Liver (tissue), 9 donors: ENCODE results near the gene DYNLL2. TPM values are rescaled to one million over a fixed set of nuclear protein-coding genes. Genes with fewer than 3 reads are reported as not detected.

Source experiments
- DNase-seq: peaks from one replicate; pipeline ENCODE4 v3.0.0-alpha.2; 2017; ENCODE audit warnings: low spot score
- H3K27ac ChIP-seq, 2 donors: one replicate each; pipeline ENCODE4 v1.7.0; 2013; ENCODE audit warnings: inconsistent platforms in 2 of 2, low read length in 2 of 2, control low read depth in 1 of 2, low read depth in 1 of 2, mild to moderate bottlenecking in 1 of 2
- H3K27me3 ChIP-seq, 4 donors: one replicate each; pipeline versions ENCODE4 v1.6.1 to v1.7.0; 2013; ENCODE audit warnings: low read length in 3 of 4, inconsistent platforms in 1 of 4, mild to moderate bottlenecking in 1 of 4, moderate library complexity in 1 of 4; ENCODE audit not compliant: control insufficient read depth in 4 of 4, insufficient read depth in 4 of 4
- H3K36me3 ChIP-seq, 4 donors: one replicate each; pipeline versions ENCODE4 v1.6.1 to v1.7.0; 2013; ENCODE audit warnings: low read length in 3 of 4, mild to moderate bottlenecking in 3 of 4, low read depth in 1 of 4, moderate library complexity in 1 of 4; ENCODE audit not compliant: control insufficient read depth in 4 of 4, insufficient read depth in 3 of 4
- H3K4me1 ChIP-seq, 4 donors: one replicate each; pipeline versions ENCODE4 v1.6.1 to v1.7.0; 2013; ENCODE audit warnings: low read length in 3 of 4, mild to moderate bottlenecking in 3 of 4, moderate library complexity in 1 of 4; ENCODE audit not compliant: control insufficient read depth in 4 of 4, insufficient read depth in 4 of 4
- H3K4me3 ChIP-seq, 3 donors: one replicate each; pipeline versions ENCODE4 v1.6.1 to v1.7.0; 2013; ENCODE audit warnings: low read length in 3 of 3, control low read depth in 1 of 3, low read depth in 1 of 3, mild to moderate bottlenecking in 1 of 3
- H3K9ac ChIP-seq, 2 donors: one replicate each; pipeline ENCODE4 v1.7.0; 2013; ENCODE audit warnings: low read length in 2 of 2, mild to moderate bottlenecking in 2 of 2, moderate library complexity in 2 of 2, control low read depth in 1 of 2, low read depth in 1 of 2
- H3K9me3 ChIP-seq, 4 donors: one replicate each; pipeline versions ENCODE4 v1.6.1 to v1.7.0; 2013; ENCODE audit warnings: low read length in 3 of 4; ENCODE audit not compliant: control insufficient read depth in 4 of 4
- EGR1 ChIP-seq, 2 donors: IDR thresholded peaks; 2 replicates each; pipeline ENCODE4 v1.6.1; 2016 to 2018; ENCODE audit warnings: antibody characterized with exemption in 2 of 2, low read depth in 2 of 2
- FOXA1 ChIP-seq: IDR thresholded peaks from 2 replicates; pipeline ENCODE4 v1.6.1; 2016; ENCODE audit warnings: antibody characterized with exemption
- FOXA2 ChIP-seq: IDR thresholded peaks from 2 replicates; pipeline ENCODE4 v1.6.1; 2016; ENCODE audit warnings: antibody characterized with exemption
- HNF4A ChIP-seq, 2 donors: conservative IDR thresholded peaks; 2 replicates each; pipeline ENCODE4 v1.6.1; 2016; ENCODE audit warnings: antibody characterized with exemption in 2 of 2, mild to moderate bottlenecking in 2 of 2
- HNF4G ChIP-seq: IDR thresholded peaks from 2 replicates; pipeline ENCODE4 v1.6.1; 2016; ENCODE audit warnings: antibody characterized with exemption
- JUND ChIP-seq, 2 donors: IDR thresholded peaks; 2 replicates each; pipeline ENCODE4 v1.6.1; 2016; ENCODE audit warnings: antibody characterized with exemption in 2 of 2
- NR2F2 ChIP-seq: IDR thresholded peaks from 2 replicates; pipeline ENCODE4 v1.6.1; 2016; ENCODE audit warnings: antibody characterized with exemption
- RAD21 ChIP-seq, 2 donors: IDR thresholded peaks; 2 replicates each; pipeline ENCODE4 v1.6.1; 2016; ENCODE audit warnings: antibody characterized with exemption in 2 of 2, mild to moderate bottlenecking in 2 of 2
- REST ChIP-seq: IDR thresholded peaks from 2 replicates; pipeline ENCODE4 v1.6.1; 2016; ENCODE audit warnings: antibody characterized with exemption, mild to moderate bottlenecking
- RXRA ChIP-seq, 2 donors: IDR thresholded peaks; 2 replicates each; pipeline ENCODE4 v1.6.1; 2017 to 2018; ENCODE audit warnings: antibody characterized with exemption in 2 of 2, mild to moderate bottlenecking in 1 of 2
- SP1 ChIP-seq: IDR thresholded peaks from 2 replicates; pipeline ENCODE4 v1.6.1; 2018; ENCODE audit warnings: antibody characterized with exemption, mild to moderate bottlenecking
- TAF1 ChIP-seq: conservative IDR thresholded peaks from 2 replicates; pipeline ENCODE4 v1.6.1; 2016; ENCODE audit warnings: antibody characterized with exemption, mild to moderate bottlenecking
- YY1 ChIP-seq: IDR thresholded peaks from 2 replicates; pipeline ENCODE4 v1.6.1; 2016; ENCODE audit warnings: antibody characterized with exemption, mild to moderate bottlenecking
- WGBS: extraction: QIAGEN DNeasy Blood & Tissue Kit; methylation state at CpG from one replicate; pipeline ENCODE4 v1.1.7; 2013; 5-methylcytosine and 5-hydroxymethylcytosine counted together
- polyA plus RNA-seq, 2 donors: library from polyadenylated mRNA; stranded (reverse) in 1 of 2; unstranded in 1 of 2; fragments of 200-250 nt in 1 of 2; fragments of >200 nt in 1 of 2; fragmentation: Nextera tagmentation in 1 of 2; extraction: Ambion mirVana in 1 of 2; gene quantifications; one replicate each; pipeline versions ENCODE4 v1.2.1 to v1.2.3, GENCODE V29; 2013 to 2015
- total RNA-seq, 2 donors: library from RNA; depleted of rRNA; stranded (reverse); fragments of >200 nt; gene quantifications; one replicate each; pipeline ENCODE4 v1.2.3, GENCODE V29; 2014
- TF ChIP-seq, protein P1 (sequence below): fragments of 150-350 bp; IDR thresholded peaks from 2 replicates; pipeline ENCODE4 v1.5.1; 2017; ENCODE audit warnings: improper control_type of control experiment, low read depth, low read length; ENCODE audit not compliant: missing input control
- TF ChIP-seq, protein P2 (sequence below): IDR thresholded peaks from 2 replicates; pipeline ENCODE4 v1.6.1; 2016; ENCODE audit warnings: antibody characterized with exemption
- TF ChIP-seq, protein P3 (sequence below): IDR thresholded peaks from 2 replicates; pipeline ENCODE4 v1.6.1; 2016; ENCODE audit warnings: antibody characterized with exemption
- TF ChIP-seq, protein P4 (sequence below): IDR thresholded peaks from 2 replicates; pipeline ENCODE4 v1.6.1; 2016; ENCODE audit warnings: antibody characterized with exemption
- donor health status: healthy.
- donor health status: healthy.
- donor health status: healthy.
- donor health status: healthy.
- donor health status: healthy.

DYNLL2 gene
- total and polyA plus RNA-seq, 4 donors, result 3.2 to 22.1 (median 14.1) TPM

DNA sequence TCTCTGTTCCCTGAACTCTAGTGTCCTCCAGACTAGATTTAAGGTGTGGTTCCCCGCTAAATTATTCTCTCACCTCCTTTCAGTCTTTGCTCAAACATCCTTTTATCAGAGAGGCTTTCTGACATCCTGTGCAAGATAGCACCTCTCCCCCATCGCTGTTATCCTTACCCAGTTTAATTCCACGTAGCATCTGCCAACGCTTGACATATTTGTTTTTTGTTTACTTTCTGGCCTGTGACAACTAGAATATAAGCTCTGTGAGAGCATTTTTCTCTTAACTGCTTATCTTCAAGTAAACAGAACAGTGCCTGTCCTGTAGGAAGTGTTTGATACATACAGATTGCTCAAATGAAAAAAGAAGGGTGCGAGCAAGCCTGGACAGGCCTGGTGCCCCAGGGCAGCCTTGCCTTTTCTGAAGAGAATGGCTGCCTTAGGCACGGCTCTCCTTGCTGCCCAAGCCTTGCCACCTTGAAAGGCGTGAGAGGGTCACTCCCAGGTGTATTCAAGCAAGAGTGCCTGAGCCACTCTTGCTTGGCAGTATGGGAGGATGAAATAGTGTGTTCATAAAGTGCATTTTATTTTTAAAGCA, 9.7 kb downstream of the DYNLL2 start:
- Histone ChIP-seq H3K9me3 (no peaks in the 10 kb centered on the region), H3K9ac (no peak overlapping the region), H3K4me3 (no peak overlapping the region), H3K27me3 (no peaks in the 10 kb centered on the region), H3K36me3 (peaks cover 7 to 58% (median 45%) of the 10 kb centered on the region in 4 donors), H3K4me1 (peaks cover 0 to 5% (median 1%) of the 10 kb centered on the region in 4 donors), H3K27ac (no peak overlapping the region)
- 73% methylated on average over 7 of the region's 7 CpGs for WGBS
- TF ChIP-seq EGR1 (IDR thresholded peaks at IDR 0.05; ENCODE audit: low read depth in 2 of 2), result no peak
- no peak for TF ChIP-seq FOXA1
- TF ChIP-seq, protein P1, sequence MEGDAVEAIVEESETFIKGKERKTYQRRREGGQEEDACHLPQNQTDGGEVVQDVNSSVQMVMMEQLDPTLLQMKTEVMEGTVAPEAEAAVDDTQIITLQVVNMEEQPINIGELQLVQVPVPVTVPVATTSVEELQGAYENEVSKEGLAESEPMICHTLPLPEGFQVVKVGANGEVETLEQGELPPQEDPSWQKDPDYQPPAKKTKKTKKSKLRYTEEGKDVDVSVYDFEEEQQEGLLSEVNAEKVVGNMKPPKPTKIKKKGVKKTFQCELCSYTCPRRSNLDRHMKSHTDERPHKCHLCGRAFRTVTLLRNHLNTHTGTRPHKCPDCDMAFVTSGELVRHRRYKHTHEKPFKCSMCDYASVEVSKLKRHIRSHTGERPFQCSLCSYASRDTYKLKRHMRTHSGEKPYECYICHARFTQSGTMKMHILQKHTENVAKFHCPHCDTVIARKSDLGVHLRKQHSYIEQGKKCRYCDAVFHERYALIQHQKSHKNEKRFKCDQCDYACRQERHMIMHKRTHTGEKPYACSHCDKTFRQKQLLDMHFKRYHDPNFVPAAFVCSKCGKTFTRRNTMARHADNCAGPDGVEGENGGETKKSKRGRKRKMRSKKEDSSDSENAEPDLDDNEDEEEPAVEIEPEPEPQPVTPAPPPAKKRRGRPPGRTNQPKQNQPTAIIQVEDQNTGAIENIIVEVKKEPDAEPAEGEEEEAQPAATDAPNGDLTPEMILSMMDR, result no peak
- no peak for TF ChIP-seq FOXA2
- TF ChIP-seq RAD21 (IDR thresholded peaks at IDR 0.05), result no peak
- TF ChIP-seq, protein P2, sequence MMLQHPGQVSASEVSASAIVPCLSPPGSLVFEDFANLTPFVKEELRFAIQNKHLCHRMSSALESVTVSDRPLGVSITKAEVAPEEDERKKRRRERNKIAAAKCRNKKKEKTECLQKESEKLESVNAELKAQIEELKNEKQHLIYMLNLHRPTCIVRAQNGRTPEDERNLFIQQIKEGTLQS, result no peak
- TF ChIP-seq SP1, result no peak
- TF ChIP-seq RXRA (IDR thresholded peaks at IDR 0.05), result no peak
- TF ChIP-seq HNF4G, result no peak
- TF ChIP-seq, protein P3, sequence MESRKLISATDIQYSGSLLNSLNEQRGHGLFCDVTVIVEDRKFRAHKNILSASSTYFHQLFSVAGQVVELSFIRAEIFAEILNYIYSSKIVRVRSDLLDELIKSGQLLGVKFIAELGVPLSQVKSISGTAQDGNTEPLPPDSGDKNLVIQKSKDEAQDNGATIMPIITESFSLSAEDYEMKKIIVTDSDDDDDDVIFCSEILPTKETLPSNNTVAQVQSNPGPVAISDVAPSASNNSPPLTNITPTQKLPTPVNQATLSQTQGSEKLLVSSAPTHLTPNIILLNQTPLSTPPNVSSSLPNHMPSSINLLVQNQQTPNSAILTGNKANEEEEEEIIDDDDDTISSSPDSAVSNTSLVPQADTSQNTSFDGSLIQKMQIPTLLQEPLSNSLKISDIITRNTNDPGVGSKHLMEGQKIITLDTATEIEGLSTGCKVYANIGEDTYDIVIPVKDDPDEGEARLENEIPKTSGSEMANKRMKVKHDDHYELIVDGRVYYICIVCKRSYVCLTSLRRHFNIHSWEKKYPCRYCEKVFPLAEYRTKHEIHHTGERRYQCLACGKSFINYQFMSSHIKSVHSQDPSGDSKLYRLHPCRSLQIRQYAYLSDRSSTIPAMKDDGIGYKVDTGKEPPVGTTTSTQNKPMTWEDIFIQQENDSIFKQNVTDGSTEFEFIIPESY, result no peak
- no peak for TF ChIP-seq REST
- no peak for TF ChIP-seq TAF1
- no peak for TF ChIP-seq NR2F2
- no peak for TF ChIP-seq JUND (IDR thresholded peaks at IDR 0.05)
- TF ChIP-seq, protein P4, sequence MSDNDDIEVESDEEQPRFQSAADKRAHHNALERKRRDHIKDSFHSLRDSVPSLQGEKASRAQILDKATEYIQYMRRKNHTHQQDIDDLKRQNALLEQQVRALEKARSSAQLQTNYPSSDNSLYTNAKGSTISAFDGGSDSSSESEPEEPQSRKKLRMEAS, result no peak
- TF ChIP-seq YY1, result no peak
- no peak for TF ChIP-seq HNF4A (conservative IDR thresholded peaks at IDR 0.05)
- DNase-seq, result no peak
